NOMO-1 treated with dmso at 0.1 percent for 144 hours (cell line): Measurements from ENCODE around the gene ATXN3L.
A peak's percentile ranks its signal among the peaks of the same experiment; 100 is the strongest.

ENCODE experiments used
- DNase-seq: peaks from one replicate; lab custom pipeline; 2025; ENCODE audit not compliant: unreplicated experiment; lab: John Stamatoyannopoulos, UW

ATXN3L gene

DNA sequence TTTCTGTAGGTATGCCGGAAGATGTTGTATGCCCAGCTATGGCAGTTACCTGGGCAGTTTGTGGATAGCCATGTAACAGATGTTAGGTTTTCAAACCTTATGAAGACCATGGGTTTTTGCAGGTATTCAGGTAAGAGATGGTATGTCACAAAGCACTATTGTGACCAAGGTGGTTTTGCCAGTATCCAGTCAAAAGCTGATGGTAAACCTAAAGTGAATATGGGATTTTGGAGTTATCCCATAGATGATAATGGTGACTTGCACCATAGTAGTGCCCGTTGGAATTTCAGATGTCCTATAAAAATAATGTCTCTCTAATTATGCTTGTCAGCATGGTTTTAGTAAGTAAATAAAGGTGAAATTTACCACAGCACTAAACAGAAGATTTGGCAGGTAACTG, at the start of gene ATXN3L:
TSS of gene ATXN3L (minus strand) at position 101 of the 400 bp plus-strand sequence. CDS start 119 bp downstream, outside the sequence.
- DNase-seq = no peak

DNA sequence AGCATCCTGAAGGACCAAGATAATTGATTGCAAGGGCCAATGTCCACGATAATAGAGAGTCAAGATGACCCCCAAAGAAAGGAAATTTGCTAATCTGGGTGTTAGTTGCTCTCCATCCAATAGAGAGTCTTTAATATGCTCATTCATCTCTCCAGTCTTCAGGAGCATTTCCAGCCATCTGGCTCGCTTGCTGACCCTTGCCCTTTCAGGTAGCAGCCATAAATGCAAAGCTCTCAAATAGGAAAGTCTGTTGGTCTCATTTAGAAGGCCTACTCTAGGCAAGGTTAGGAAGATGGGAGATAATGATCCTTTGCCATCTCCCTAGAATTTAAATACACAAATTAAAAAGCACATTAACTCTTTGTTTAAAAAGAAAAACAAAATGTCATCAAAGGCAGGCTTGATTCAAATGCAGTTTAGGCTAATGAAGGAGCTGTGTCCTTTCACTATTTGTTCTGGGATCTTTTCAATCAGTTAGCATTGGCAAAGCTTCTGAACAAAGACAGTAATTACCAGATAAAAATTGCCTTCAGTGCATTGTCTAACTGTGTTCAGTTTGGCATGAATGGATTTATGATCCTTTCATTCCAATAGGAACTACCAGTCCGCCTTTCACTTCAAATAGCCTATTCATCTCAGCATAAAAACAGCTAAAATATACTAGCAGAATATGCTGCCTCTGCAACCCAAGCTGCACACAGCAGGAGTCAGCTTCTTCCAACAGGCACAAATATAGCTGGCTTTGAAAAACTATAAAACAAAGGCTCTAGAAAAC, 49.6 kb upstream of the ATXN3L start:
- no peak for DNase-seq

DNA sequence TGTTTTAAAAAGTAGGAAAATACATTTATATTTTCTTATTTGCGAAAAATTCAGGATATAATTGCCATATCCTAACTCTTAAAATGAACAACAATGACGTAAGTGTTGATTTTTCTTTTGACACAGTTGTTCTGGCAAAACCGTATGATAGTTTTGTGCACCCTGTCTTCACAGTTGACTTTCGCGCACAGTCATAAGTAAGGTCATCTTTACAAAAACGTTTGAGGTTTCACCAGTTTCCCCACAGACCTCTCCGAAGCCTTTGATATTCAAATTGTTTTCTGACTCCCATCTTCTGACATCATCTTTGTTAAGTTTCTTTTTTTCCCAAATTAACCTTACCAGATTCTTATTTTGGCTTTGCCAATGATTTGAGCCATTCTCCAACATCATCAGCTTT, 48.1 kb upstream of the ATXN3L start:
- DNase-seq = no peak

DNA sequence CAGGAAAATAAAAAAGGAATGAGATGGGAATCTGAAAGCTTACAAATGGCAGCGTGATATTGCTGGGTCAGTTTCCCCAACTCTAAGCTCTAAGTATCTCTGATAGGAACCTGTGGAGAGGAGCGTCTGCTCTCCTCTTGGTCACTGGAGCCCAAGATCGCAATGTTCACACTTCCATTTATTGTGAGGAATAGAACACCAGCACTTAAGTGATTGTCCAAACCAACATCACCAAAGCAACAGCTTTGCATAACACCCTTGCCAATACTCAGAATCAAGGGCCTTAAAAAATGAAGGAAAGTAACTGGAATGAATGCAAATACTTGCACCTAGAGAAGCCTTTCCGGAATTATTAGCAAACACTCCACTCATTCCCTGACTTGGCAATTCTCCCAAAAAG, 46.8 kb upstream of the ATXN3L start:
- no peak for DNase-seq

DNA sequence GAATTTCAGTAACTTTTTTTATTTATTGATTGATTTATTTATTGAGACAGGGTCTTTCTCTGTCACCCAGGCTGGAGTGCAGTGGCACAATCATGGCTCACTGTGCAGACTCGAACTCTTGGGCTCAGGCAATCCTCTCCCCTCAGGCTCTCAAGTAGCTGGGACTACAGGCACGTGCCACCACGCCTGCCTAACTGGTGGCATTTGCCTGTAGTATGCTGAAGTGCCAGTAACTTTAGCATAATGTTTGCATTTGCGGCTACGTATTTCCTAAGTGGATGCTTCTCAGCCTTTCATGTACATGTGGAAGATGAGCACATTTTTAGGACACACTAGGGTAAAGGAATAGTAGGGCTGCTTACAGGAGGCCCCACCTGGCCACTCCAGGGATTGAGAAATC, 45.3 kb upstream of the ATXN3L start:
- DNase-seq = no peak

DNA sequence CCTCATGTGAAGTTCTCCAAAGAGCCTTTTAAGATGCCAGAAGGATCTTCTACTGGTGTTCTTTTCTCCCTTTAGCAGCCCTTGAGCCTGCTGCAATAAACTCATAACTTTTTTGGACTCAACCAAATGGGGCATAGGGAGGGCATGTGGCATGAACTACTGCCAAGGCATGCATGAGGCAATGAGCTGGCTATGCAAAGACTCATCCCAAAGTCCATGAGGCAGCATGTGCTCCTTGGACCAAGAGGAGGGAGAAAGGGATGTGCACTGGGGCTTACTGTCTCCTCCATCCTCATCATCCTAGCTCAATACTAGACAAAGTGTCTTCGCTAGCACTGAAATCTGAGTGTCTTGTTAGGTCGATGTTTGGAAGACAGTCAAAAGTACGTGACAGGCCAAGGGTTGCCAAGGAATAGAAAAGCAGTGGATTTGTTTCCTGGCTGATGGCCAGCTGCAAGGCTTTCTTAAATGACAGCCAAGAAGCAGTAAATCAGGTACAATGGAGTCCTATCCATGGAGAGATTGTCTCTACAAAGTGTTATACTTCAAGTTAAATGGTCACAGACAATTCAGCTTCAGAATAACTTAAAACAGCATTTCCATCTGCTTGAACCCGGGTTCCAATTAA, 44.5 kb upstream of the ATXN3L start:
- no peak for DNase-seq

DNA sequence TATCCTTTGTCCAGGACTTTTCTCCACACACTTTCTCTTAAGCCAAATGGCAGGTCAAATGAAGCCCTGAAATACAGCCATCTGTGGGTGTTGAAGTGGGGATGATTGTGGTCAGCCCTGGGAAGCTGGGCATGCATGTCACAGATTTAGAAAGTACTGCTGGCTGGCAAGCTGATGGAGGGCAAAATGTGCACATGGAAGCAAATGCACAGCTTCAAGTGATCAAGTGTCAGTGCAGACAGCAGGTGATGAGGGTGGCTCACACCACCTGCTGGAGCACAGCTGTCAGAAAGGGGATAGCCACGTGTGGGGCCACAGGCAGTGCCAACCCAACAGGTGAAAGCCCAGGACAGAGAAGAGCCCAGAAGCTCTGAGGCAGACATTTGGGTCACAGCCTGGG, 40.3 kb upstream of the ATXN3L start:
- no peak for DNase-seq

DNA sequence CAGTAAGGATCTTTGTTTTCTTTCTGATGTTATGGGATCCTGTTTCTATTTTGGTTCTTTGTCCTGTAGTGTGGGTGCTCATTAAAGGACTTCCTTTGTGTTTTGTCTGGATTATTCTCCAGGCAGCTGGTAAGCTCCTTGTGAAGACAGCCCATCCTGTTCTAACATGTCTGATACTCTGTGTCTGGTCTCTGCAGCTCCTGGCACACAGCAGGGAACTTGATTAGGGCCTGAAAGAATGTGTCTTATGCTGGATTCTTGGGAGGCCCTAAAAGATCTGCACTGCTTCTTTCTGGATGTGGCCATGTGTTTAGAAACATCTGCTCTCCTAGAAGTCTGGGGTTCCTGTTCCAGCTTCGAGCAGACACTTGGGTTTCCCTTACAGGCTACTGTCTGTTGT, 38.1 kb upstream of the ATXN3L start:
- DNase-seq = no peak

DNA sequence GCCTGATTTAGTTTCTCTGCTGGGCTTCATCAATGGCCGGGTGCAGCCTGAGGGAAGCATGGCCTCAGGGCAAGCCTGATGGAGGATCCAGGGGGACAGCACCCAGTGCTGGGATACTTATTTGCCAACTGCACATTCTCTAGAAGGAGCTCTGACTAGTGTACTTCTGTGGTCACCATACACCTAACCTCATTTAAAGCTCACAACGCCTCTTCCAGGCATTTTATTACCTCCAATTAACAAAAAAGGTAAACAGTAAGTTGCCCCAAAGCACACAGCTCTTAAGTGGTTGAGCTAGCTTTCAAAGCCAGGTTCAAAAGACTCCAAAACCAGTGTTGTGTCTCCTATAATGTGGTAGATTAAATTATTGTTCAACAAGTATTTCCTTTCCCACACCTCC, 26.8 kb upstream of the ATXN3L start:
- no peak for DNase-seq

DNA sequence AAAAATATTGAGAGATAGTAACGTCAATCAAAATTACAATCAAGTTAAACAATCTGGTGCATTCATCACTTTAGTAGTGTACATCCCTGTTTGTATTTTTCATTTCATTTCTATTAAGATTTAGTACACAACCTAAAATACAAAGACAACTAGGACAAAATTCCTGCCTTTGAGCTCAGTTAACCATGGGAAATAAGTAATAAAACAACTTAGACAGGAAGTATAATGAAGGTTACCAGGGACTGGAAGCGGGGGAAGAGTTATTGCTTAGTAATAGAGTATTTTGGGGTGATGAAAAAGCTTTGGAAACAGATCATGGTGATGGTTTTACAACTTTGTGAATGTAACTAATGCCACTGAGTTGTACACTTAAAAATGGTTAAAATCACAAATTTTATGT, 25.6 kb upstream of the ATXN3L start:
- no peak for DNase-seq

DNA sequence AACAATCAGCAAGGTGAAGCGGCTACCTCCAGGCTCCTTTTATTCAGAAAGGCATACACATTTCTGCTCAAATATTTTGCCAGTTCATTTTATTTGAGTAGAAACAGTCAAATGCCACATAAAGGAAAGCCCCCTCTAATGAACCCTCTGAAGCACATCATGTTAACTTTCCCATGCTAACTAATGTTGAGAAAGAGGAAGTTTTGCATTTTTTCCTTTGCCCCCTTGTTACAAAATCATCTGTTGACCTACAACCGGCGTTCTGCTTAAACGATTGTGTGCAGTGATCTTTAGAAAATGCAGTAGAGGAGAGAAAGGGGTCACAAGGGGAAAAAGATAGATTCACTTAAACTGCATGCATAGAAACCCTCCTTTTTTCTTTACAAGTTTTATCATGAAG, 25.2 kb upstream of the ATXN3L start:
- DNase-seq = peak; percentile 45

DNA sequence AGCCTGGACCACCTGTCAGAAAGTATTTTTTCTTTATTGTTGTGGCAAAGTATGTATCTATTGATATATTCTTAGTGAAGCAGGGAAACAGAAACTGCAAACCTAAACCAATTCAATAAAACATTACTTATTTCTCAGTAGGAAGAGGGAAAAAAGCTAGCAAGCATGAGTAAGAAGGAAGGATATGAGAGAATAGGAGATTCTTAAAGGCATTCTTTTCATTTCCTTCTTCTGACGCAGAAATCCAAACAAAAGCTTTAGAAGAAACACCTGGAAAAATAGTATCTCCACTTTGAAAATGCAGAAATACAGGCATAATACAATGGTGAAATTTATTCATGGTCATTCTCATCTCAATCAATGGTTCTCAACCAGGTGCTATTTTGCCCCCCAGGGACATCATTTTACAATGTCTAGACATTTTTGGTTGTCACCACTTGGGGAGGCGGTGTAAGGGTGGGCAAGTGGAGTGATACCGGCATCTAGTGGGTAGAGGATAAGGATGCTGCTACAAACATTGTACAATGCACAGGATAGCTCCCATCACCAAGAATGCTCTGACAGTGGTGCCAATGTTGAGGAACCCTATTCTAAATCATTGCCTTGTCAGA, 21.7 kb upstream of the ATXN3L start:
- no peak for DNase-seq

DNA sequence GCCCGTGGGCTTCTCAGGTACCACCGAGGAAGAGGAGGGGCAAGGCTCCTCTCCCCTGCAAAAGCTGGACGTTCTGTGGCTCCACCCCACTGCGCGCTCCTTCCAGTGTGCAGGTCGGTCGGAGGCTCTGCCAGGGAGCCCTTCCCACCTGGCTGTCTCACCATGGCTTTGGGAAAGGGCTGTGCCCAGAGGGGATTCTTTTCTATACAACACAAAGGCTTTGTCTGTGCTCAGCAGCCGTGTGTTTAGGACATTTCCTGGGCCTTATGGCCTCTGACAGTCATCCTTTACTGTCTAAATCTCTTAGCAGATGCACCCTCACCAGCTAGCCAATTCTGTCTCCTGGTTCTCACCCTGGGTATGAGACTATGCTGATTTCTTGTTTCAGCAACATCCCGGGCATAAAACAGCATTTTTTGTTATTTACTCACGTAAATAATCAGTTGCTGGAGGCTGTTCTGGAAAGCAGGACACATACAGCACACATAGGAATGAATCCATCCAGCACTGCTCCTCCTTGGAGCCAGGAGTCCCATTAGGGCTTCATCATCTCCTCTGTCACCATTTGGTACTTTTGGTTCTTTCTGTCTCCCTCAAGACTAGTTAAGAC, 20.4 kb upstream of the ATXN3L start:
- no peak for DNase-seq

DNA sequence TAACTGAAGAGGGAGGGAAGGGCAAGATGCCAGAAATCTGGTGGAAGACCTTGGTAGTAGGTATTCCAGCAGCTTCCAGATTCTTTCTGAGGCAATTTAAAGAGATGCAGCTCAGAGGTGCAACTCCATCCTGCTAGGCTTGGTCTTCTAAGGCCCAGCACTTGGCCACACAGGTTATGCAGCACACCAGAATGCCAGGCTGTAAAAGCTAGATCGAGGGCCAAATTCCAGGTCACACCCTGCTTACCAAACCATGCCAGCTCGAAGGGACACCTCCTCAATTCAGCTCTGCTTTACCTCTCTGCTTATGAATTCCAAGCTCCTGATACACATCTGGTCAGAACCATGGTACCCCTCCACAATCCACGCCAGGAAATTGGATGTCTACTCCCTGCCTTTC, 19.8 kb upstream of the ATXN3L start:
- DNase-seq = no peak

DNA sequence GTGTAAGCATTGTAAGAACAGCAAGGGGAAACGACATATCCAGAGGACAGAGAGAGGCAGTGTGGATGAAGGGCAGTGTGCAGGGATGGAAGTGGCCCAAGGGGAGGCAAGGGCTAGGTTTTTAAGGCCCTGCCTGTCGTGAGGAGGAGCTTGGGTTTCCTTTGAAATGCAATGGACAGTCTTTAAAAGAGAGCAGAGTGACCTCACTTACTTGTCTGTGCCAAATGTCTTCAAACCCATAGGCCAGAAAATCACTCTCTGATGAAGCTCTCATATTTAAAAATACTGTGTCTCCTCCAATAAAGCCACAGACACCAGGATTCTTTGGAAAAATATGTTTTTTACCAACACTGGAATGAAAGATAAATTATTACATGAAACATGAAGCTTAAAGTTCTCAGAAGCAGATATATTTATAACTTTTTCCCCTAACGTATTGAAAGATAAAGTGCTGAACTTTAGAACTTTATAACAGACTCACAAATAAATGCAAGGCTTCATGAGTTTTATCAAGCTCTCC, 19.2 kb upstream of the ATXN3L start:
- no peak for DNase-seq

DNA sequence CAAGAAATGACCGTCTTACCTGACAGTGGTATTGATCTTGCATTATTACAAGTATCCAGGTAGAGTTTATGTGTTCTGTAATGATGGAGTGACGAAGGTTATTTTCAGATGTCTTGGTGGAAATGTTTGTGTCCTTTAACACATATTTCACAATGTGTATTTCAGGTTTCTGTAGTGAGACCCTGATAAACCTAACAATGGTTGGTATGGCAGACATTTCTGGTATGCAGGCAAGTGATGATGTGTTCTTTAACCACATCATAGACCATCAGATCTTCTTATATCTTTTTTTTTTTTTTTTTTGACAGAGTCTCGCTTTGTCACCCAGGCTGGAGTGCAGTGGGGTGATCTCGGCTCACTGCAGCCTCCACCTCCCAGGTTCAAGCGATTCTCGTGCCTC, 14.6 kb upstream of the ATXN3L start:
- no peak for DNase-seq

DNA sequence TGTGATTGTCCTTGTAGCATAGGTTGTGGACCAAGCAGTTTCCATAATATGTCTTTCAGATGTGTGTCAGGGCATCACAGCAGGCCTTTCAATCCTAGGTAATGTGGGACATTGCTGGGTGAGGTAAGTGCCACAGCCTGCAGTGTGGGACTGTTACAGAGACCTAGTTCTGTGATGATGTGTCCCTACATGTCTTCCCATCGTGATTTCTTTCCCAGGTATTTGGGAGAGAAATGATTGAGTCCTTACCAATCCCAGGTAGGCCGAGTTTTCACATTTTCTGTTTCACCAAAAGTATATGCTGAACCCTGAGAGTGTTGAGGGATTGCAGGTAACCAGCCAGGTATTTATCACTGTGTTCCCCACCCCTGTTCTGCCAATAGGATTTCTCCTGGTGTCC, 10.6 kb upstream of the ATXN3L start:
- no peak for DNase-seq

DNA sequence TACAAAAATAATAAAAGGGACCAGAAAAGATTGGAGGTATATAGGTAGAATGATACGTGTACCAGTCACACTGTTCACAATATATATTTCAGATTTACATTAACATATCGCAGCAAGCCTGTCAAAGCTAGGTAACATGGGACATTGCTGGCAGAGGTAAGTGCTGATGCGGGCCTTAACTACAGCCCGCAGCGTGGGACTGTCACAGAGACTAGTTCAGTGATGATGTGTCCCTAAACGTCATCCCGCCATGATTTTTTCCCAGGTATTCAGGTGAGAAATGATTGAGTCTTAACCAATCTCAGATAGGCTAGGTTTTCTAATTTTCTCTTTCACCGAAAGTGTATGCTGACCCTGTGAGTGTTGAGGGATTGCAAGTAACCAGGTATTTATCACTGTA, 7.8 kb upstream of the ATXN3L start:
- no peak for DNase-seq

DNA sequence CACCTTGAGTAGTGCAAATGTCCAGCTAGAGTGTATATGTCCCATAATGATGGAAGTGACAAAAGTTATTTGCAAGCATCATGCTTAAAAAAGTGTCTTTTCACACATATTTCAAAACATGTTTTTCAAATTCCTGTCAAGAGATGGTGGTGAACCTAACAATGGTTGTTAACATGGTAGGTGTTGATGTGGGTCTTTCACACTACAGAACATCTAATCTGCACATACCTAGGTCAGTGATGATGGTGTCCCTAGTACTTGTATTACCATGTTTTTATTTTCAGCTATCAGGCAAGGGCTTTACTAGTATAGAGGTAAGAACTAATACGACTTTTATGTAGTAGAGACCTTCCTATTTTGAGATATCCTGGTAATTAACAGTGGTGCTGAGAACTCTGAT, 3.4 kb upstream of the ATXN3L start:
- no peak for DNase-seq

DNA sequence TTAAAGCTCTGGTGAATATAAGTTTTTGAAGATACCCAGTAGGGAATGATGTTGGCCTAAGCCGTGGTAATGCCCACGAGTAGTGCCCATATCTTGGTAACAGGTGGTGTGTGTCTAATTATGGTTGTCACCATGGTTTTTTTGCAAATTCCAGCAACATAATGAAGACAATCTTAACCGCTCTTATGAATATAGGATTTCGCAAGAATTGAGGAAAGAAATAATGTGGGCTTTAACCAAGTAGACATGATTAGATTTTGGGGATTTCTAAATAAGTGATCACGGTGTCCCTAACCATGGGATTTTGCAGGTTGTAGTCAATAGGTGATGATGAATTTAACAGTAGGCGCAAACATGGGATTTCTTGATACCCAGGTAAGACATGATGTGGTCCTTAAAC, 2.5 kb downstream of the ATXN3L start:
- DNase-seq = no peak

DNA sequence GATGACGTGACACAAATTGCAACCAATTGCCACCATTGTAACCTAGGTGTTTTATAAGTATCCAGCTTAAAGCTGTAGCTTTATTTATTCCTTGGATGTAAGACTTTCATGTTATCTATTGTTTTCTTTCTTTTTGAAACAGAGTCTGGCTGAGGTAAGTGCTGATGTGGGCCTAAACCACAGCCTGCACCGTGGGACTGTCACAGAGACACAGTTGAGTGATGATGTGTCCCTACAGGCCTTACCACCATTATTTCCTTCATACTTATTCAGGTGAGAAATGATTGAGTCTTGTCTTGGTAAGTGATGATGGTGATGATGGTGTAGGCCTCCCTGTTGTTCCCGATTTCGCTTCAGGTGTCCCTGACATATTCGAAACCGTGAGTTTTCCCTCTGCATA, 8.3 kb downstream of the ATXN3L start:
- DNase-seq = no peak

DNA sequence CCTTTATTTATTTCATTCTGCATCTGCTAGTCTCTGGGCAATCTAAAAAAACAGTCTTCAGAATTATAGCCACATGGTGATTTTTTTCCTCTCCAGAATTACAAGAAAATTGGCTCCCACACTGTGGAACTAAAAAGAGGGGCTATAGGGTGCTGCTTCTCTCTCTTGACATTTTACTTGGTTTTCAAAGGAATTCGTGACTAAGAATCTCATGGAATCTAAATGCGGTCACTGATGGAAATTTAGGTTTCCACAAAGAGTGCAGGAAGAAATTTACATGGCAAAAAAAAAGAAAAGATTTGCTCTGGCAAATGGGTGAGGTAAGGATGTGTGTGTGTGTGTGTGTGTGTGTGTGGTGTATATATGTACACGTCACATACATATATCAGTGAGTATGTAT, 10.2 kb downstream of the ATXN3L start:
- no peak for DNase-seq
